Tibial artery (tissue), 4 donors: ENCODE measurements around the gene HDAC4.

Experiments
- DNase-seq, 2 donors: peaks; one replicate each; pipeline ENCODE4 v3.0.0-alpha.2; 2019
- H3K27ac ChIP-seq, 2 donors: fragments of 200-600 bp; sonication (generic) in 1 of 2; 1 replicate in 1 of 2; 2 replicates in 1 of 2; pipeline ENCODE4 v1.5.1; 2018 to 2019; ENCODE audit warnings: mild to moderate bottlenecking in 1 of 2
- H3K27me3 ChIP-seq, 2 donors: fragments of 200-600 bp; sonication (generic) in 1 of 2; one replicate each; pipeline versions ENCODE4 v1.5.1 to v1.6.0; 2016 to 2019
- H3K36me3 ChIP-seq, 3 donors: fragments of 200-600 bp; sonication (generic) in 2 of 3; one replicate each; pipeline ENCODE4 v1.5.1; 2016 to 2019; ENCODE audit warnings: mild to moderate bottlenecking in 2 of 3
- H3K4me1 ChIP-seq, 4 donors: fragments of 200-600 bp; sonication (generic) in 2 of 4; 1 replicate in 3 of 4; 2 replicates in 1 of 4; pipeline ENCODE4 v1.5.1; 2016 to 2019
- H3K4me3 ChIP-seq, 2 donors: fragments of 200-600 bp; sonication (generic) in 1 of 2; 1 replicate in 1 of 2; 2 replicates in 1 of 2; pipeline ENCODE4 v1.5.1; 2018 to 2019; ENCODE audit warnings: mild to moderate bottlenecking in 2 of 2
- H3K9me3 ChIP-seq, 3 donors: fragments of 200-600 bp; sonication (generic) in 1 of 3; one replicate each; pipeline ENCODE4 v1.5.1; 2016 to 2019
- intact Hi-C: fragments of 100-400 bp; cut with DNase I; formaldehyde crosslinking; loops from one replicate; pipeline ENCODE4 v1.15.0; 2023; ENCODE audit warnings: low total_unique reads
- TF ChIP-seq, protein P1 (sequence below), 2 experiments: fragments of 200-600 bp in 1 of 2; fragments of 450-650 bp in 1 of 2; IDR thresholded peaks; one replicate each; pipeline ENCODE4 v1.5.1; 2017 to 2019; ENCODE audit warnings: antibody characterized with exemption in 2 of 2, mild to moderate bottlenecking in 1 of 2, moderate library complexity in 1 of 2

Gene HDAC4

DNA sequence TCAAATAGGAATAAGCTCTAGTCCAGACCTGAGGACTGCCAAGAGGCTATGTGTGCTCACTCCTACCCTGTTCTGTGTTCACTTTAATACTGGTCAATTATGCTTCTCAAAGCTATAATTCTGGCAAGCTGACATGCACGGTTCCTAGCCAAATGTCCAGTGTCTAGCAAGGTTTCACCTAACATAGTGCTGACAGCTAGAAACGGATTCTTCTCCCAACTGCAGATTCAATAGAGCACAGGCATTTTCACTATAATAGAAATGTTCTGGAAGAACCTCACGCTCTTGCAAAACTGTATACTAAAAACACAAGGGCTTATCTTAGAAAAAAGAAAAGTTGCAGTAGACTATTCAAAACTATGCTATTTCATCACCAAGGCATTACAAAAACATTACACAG is 45.1 kb downstream of the HDAC4 start:
- Histone ChIP-seq H3K4me3 (no peak overlapping the region), H3K27ac (no peak overlapping the region), H3K36me3 (peaks cover 7 to 16% (median 13%) of the 10 kb centered on the region in 3 donors), H3K4me1 (peaks cover 0 to 12% (median 7%) of the 10 kb centered on the region in 4 donors), H3K9me3 (no peaks in the 10 kb centered on the region), H3K27me3 (no peaks in the 10 kb centered on the region)
- intact Hi-C loops: no loop called here
- no peak for DNase-seq
- TF ChIP-seq, protein P1, sequence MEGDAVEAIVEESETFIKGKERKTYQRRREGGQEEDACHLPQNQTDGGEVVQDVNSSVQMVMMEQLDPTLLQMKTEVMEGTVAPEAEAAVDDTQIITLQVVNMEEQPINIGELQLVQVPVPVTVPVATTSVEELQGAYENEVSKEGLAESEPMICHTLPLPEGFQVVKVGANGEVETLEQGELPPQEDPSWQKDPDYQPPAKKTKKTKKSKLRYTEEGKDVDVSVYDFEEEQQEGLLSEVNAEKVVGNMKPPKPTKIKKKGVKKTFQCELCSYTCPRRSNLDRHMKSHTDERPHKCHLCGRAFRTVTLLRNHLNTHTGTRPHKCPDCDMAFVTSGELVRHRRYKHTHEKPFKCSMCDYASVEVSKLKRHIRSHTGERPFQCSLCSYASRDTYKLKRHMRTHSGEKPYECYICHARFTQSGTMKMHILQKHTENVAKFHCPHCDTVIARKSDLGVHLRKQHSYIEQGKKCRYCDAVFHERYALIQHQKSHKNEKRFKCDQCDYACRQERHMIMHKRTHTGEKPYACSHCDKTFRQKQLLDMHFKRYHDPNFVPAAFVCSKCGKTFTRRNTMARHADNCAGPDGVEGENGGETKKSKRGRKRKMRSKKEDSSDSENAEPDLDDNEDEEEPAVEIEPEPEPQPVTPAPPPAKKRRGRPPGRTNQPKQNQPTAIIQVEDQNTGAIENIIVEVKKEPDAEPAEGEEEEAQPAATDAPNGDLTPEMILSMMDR (IDR thresholded peaks at IDR 0.05): no peak

DNA sequence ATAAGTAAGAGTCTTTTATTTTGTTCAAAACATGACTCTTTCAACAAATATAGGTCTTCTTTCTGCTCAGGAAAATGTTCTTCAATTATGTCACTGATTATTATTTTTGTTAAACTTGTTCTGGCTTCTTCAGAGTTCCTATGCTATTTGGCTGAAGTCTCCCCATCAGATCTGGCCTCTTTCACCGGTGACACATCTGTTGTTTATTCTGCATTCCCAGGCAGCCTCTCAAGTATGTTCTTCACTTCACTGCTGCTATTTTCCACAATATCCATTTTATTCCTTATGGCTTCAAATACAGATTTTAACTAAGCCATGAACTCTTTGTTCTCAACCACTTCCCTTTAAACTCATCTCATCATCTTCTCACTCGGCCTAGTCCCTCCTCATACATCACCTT is 45.7 kb downstream of the HDAC4 start:
- Histone ChIP-seq H3K9me3 (no peaks in the 10 kb centered on the region), H3K36me3 (peaks cover 7 to 16% (median 13%) of the 10 kb centered on the region in 3 donors), H3K4me3 (no peak overlapping the region), H3K27ac (no peak overlapping the region), H3K4me1 (peaks cover 0 to 12% (median 7%) of the 10 kb centered on the region in 4 donors), H3K27me3 (no peaks in the 10 kb centered on the region)
- intact Hi-C loops: no loop called here
- DNase-seq: no peak
- TF ChIP-seq, protein P1 (IDR thresholded peaks at IDR 0.05): no peak

DNA sequence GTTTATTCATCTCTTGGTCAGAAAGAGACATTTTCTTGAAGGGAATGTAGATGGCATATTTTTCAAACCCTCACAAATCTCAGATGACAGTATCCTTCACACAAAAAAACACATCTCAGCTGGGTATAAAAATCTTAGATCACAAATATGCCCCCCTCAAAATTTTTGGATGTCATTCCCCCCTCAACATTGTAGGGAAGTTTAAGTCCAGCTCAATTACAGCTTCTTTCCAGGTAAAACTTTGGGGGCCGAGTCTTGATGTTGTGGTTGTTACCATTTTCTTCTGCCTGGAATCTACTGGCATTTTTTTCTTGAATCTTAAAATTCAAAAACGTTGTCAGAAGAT is 46.1 kb downstream of the HDAC4 start:
- intact Hi-C loops: no loop called here
- no peak for DNase-seq
- Histone ChIP-seq H3K36me3 (peaks cover 7 to 17% (median 13%) of the 10 kb centered on the region in 3 donors), H3K27ac (no peak overlapping the region), H3K4me3 (no peak overlapping the region), H3K4me1 (peaks cover 0 to 12% (median 7%) of the 10 kb centered on the region in 4 donors), H3K27me3 (no peaks in the 10 kb centered on the region), H3K9me3 (no peaks in the 10 kb centered on the region)
- TF ChIP-seq, protein P1 (IDR thresholded peaks at IDR 0.05): no peak

DNA sequence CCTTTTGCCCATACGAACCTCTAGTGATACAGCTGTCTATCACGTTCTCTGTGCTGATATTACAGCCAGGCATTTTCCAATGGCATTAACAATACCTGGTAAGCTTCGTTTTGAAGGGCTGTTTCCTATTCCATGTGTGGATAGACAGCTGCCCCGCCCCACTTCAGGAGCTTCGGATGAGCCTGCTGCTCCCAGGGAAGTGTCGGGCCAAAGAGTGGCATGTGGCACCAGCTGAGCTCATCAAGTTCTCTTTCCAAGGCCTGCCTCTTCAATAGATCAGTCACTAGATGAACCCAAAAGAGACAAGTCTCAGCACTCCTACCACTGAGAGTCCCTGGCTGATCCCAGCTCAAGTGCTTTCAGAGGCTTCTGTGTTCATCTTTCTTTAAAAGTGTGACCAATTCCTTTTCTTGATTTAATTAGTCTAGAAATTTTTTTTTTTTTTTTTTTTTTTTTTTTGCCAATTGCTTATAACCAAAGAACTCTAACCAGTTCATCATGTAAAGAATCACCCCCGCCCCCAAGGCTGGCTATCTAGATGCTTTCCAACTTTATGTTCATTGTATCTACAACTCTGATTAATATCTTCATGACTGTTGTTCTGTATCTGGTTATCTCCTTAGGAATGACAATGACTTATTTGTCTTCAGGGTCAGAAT is 46.6 kb downstream of the HDAC4 start:
- intact Hi-C loops: no loop called here
- Histone ChIP-seq H3K9me3 (no peaks in the 10 kb centered on the region), H3K27ac (no peak overlapping the region)

DNA sequence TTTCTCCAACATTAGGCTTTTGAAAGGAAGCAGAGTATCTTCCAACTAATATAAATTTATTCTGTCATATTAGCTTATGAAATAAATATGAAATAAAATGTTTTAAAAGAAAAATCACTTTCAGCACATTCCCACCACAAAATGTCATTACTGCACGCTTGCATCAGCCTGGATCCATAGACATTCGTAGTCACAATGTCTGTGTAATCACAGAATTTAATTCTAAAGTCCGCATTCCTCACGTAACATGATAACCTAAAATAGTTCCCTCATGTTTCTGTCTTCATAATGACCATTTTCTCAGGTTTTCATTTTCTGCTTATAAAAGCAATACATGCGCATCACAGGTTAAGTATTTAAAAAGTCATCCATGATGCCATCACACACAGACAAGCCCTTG is 47.1 kb downstream of the HDAC4 start:
- Histone ChIP-seq H3K9me3 (no peaks in the 10 kb centered on the region), H3K27me3 (no peaks in the 10 kb centered on the region), H3K36me3 (peaks cover 7 to 22% (median 13%) of the 10 kb centered on the region in 3 donors), H3K4me3 (no peak overlapping the region), H3K4me1 (peaks cover 0 to 14% (median 7%) of the 10 kb centered on the region in 4 donors), H3K27ac (no peak overlapping the region)
- TF ChIP-seq, protein P1 (IDR thresholded peaks at IDR 0.05): no peak
- intact Hi-C loops: no loop called here
- no peak for DNase-seq

More for the DNA sequence above, 46.6 kb downstream of the HDAC4 start:
- Histone ChIP-seq H3K4me1 (peaks cover 0 to 12% (median 7%) of the 10 kb centered on the region in 4 donors), H3K4me3 (no peak overlapping the region), H3K36me3 (peaks cover 7 to 22% (median 13%) of the 10 kb centered on the region in 3 donors), H3K27me3 (no peaks in the 10 kb centered on the region)
- TF ChIP-seq, protein P1 (IDR thresholded peaks at IDR 0.05): no peak
- no peak for DNase-seq
